HG03196 (cell line): ENCODE measurements around the gene TMEM273.

ENCODE experiments used
- ATAC-seq: cut with Tn5 transposase; IDR thresholded peaks from one replicate; pipeline ENCODE4 v1.9.1; 2021; ENCODE audit not compliant: unreplicated experiment

The TMEM273 gene

DNA sequence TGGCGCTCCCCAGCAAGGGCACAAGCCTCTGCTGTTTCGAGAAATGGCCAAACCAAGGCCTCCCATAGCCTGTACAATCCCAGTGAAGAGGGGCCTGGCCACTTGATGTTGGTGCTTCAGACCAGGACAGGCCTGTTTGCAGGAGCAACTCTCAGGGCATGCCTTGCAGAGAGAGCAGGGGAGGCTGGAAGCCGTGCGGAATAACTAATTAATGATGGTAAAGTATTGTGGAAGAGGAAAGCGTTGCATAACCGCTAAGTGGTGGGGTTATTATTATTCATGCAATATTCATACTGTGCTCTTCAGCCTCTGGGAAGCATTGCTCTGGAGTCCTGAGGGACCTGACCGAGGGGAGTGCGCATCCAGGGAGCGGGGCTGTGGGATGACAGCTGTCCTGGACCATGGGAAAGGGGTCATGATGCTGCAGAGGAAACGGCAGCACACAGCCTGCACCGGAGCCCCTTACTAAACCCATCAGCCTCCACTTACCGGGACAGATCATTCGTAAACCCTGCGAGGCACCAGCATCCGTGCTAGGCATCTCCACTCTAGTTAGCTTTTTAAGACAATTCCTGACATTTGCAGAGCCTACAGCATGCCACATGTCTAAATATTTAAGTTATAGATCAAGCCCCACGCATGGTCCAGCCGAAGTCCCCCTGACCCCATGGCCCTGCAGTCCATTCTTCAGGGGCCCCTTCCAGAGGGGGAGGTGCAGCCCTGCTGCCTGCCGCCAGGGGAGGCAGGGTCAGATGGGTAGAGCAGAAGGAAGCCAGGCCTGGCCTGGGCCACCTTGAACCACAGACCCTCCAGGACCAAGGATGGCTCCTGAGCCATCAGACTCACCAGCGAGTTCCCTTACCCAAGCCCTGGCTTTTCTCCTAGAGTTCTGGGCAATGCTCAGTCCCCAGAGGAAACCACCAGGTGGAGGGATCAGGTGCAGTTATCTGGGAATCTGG, 11.6 kb downstream of the TMEM273 start:
- no peak for ATAC-seq

GRCh38 chr10:49175587-49176309, 12.4 kb downstream of the TMEM273 start:
- no peak for ATAC-seq

- no peak for ATAC-seq
Measured at GRCh38 chr10:49174926-49175500, 13.2 kb downstream of the TMEM273 start.

- no peak for ATAC-seq
Measured at GRCh38 chr10:49174261-49174925, 13.8 kb downstream of the TMEM273 start.

DNA sequence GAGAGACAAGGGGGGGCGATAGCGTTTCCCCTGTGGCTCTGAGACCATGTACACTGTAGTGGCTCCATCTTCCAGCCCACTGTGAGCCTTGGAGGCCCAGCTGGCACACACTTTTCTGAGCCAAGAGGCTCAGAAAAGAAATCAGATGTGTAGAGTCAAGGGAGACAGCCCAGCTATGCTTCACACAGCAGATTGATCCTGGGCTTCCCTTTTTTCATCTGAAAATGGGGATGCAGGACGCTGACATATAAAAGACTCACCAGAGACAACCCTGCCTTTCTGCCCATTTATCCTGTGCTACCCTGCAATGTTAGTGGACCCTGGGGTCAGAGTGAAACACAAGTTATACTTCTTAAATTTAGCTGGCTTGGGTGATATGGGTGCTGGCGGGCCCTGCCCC, 14.3 kb downstream of the TMEM273 start:
- ATAC-seq = no peak

- no peak for ATAC-seq
Measured at GRCh38 chr10:49173201-49173772, 14.9 kb downstream of the TMEM273 start.

GRCh38 chr10:49172777-49173132, 15.4 kb downstream of the TMEM273 start:
- ATAC-seq = no peak

DNA sequence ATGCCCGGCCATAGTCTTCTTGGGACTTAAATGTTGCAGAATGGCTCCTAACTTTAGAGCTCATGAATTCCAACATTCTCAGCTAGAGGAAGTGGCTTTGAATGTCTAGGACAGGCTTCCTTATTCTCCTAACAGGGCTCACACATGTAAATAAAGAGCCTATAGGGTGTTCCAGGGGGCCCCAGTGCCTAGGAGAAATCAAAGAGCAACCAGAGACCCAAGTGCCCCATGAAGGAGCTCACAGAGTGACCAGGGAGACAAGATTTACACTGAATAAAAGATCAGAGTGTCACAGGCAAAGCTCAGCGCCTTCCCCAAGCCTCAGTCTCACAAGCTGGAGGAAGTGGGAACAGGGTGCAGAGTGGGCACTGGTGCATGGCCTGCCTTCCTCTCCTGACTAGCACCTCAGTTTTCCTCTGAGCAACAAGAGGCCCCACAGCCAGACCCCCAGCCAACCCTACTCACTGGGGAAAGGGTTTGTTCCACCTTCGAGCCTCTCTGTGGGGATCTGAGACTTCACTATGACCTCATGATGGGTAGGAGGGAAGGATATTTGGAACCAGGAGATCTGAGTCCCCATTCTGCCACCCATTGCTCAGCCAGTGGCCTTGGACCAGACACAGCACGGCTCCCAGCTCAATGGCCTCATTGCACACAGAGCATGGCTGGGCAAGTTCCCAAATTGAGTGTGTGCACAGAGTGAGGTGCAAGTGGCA, 16.0 kb downstream of the TMEM273 start:
- ATAC-seq = no peak

GRCh38 chr10:49171326-49172060, 16.7 kb downstream of the TMEM273 start:
- no peak for ATAC-seq

DNA sequence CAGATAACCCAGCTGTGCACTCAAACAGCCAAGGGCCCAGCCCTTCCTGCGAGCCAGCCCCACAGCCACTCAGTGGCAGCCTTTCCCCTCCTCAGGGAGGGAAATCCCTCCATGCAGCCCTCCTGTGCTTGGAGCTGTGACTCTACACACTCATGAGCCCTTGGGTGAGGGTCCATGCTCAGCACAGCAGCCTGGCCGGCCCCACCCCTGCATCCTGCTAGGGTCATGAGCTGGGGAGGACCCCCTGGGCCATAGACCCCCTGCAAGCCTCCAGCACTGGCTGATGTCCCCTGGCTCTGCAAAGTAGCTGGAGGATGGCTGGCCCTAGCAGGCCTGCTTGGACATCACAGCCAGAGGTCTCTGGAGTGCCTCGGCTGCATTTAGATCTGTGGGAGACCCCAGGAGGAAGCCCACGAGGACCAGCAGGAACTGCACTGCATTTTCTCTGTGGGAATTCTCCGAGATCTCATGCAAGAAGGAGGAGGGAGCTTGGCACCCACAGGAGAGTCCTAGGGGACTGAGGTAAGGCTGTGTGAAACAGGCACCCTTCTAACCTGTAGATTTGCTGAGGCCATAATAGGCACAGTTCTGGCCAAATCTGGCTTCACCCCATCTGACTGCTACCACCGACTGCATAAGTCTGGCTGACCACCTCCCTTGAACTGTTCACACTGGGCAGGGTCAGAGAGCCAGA, 17.4 kb downstream of the TMEM273 start:
- no peak for ATAC-seq

DNA sequence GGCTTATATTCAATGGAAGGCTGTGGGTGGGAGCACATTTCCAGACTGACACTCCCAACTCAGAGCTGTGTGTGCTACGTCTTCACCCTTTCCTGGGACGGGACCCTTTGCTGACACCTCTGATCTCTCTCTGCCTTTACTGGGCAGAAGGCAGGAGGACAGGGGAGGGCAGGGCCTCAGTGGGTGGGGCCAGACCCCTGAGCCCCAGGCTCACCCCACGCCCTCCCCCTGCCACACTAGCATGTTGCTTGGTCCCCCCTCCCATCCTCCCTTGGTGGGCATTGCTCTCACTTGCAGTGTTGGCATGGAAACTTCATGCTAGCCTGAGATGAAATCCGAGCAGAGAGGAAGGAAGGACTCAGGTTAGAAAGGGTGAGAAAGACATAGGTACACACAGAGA, 18.4 kb downstream of the TMEM273 start:
- no peak for ATAC-seq

DNA sequence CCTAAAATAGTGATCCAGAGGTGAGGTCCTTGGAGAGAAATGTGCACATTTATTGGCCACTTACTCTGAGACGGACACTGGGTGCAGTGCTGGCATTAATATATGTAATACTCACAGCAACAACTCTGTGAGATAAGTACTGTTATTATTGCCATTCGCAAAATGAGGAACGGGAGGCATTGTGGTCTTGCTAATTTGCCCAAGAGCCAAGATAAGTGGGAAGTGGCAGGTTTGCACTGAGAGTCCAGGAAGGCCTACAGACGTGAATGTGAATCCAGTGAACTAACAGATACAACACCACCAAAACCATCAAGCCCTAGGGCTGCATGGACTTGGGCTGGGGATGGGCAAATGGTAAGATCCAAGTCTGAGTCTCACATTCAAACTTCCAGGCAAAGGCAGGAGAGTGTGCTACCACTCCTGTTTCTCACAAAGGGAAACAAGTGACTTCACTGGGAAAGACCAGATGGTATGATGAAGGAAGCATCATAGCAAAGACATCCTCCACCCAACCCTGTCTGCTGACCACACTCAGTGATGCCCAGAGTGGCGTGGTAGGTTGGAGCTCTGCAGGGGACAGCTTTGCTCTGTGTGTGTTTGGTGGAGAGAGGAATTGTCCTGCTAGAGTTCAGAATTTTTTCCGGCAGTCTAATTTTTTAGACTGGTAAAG, 19.2 kb downstream of the TMEM273 start:
- no peak for ATAC-seq

DNA sequence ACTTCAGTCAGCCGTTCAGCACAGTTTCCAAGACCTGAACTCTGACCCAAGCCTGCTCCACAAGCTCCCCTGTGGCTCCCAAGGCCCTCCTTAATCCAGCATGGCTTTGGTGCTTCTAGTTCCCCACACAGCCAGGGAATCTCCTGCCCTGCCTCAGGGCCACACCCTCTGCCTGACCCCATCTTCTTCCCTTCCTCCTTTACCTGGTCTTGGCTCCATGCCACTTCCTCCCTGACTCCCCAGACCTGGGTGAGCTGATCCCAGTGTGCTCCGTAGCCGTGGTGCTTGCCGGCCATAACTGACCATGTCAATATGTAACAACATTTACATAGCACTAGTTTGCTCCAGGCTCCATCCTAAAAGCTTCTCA, 20.0 kb downstream of the TMEM273 start:
- ATAC-seq = no peak

DNA sequence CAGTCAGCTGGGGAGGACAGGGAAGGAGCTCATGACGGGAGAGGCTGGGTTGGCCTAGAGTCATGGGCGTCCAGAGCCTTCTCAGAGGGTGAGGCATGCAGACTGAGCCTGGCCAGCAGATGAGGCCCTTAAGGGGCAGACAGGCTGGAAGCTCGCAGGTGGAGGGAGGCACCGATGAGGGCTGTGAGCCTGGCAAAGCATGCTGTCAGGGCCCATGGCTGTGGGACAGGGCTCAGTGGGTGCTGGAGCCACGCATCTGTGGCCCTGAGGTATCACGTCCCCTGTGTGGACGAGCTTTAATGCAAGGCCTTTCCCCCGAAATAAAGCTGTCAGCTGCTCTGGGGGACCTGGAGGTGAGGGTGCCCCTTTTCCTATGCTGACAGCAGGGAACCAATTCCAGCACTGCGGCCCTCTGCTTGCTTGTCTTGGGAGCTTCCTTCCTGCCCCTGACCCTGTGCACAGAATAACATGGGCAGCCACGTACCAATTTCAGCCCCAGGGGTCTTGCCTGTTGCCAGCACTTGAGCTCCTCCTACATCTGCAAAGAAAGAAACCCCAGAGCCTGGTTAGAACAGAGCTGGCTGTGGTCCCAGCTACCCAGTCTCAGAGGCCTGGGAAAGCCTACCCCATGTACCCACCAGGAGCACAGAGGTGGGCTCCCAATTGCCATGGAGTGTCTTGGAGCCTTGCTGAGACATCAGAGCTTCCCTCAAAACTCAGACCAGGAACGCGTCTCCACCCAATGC, 20.6 kb downstream of the TMEM273 start:
- no peak for ATAC-seq

DNA sequence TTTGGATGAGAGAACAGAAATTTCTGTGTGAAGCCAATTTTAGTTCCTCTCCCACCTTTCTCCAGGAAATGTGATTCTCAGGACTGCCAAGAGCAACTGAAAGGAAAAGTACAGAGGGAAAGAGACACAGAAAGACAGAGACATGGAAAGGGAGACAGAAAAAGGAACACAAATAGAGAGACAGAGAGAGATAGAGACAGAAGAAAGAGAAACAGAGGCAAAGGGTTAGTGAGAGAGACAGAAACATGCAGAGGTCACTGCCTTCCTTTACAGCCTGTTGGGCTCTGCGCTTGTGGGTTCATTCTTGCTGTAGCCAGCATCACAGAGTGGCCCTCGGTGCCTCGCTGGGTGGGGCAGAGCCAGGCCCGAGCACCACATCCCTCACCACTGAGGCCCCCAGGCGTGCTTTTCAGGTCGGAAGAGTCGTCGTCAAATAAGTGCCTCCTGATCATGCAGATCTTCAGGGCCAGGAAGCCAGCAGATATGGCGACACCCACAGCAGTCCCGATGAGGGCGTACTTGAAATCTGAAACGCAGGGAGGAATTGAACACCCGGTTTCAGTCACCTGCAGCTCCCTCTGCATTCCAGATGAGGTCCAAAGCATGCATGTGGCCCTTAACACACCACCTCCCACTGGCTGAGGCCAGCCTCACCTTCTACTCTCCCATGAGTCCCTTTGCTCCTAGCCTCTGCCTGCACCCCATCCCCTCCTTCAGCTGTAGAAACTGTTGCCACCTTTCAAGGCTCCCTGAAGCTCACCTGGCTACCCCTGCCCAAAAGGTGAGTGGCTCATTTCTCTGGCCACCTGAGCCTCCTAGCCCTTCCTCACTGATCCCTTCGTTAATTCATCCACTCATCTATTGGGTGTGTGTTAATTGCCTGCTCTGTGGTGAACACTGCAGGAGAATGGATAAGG, 21.4 kb downstream of the TMEM273 start:
- no peak for ATAC-seq

DNA sequence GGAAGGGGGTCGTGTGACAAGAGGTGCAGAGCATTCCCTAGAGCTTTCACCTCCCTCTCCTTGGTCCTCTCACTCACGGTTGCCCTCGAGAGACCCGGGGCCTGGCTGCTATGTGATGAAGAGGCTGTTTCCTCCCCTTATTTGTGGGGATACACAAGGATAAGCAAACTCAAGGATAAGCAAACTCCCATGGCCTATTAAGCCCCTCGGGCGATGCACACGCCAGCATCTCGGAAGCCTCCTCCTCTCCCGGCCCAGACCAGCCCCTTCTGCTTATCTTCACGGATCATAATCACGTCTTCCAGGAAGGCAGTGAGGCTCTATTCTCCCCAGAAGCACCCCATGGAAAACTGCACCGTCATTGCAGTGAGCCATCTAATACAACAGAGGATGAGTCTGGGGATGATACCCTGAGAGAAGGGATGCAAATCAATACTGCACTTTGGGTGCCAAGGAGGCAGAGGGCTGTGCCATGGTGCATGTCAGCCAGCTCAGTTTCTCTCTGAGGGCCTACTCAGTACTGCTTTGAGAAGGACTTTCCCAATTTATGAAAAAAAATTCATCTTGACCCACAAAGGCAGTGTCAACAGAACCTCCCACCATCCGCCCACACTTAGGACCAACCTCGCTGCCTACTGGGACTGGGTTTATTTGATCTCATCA, 22.2 kb downstream of the TMEM273 start:
- ATAC-seq = no peak
